ENCODE data around the gene RNU6-7. TPM values are rescaled to one million over a fixed set of nuclear protein-coding genes. Genes with fewer than 3 reads are reported as not detected.

Gene RNU6-7
- total RNA-seq, 4 donors from 2014 or later, result not detected

- no peak for DNase-seq (ENCODE audit: low spot score in 2 of 2)
- intact Hi-C loops (cut with DNase I; ENCODE audit: low total_unique reads), result no loop called here
Observed at GRCh38 chr14:32232481-32232880, 30.6 kb downstream of the RNU6-7 start.

GRCh38 chr14:32233260-32233659, 31.4 kb downstream of the RNU6-7 start:
- intact Hi-C loops (cut with DNase I; ENCODE audit: low total_unique reads), result no loop called here
- 68 to 69% methylated on average over 1 of the region's 1 CpG for WGBS, 2 donors
- H3K4me3 ChIP-seq (ENCODE audit: low read depth, poor library complexity, severe bottlenecking), result no peak overlapping the region
- DNase-seq (ENCODE audit: low spot score in 2 of 2), result no peak
- TF ChIP-seq POLR2A (IDR thresholded peaks at IDR 0.05), result no peak
- no peak for TF ChIP-seq CTCF (IDR thresholded peaks at IDR 0.05)

More at GRCh38 chr14:32232481-32232880, 30.6 kb downstream of the RNU6-7 start:
- no peak for TF ChIP-seq CTCF (IDR thresholded peaks at IDR 0.05)
- no peak for TF ChIP-seq POLR2A (IDR thresholded peaks at IDR 0.05)
- H3K4me3 ChIP-seq (ENCODE audit: low read depth, poor library complexity, severe bottlenecking), result no peak overlapping the region
- 56 to 64% methylated on average over 1 of the region's 1 CpG for WGBS, 2 donors

GRCh38 chr14:32244404-32244803, 42.6 kb downstream of the RNU6-7 start:
- DNase-seq (ENCODE audit: low spot score in 2 of 2), result no peak
- intact Hi-C loops (cut with DNase I; ENCODE audit: low total_unique reads), result no loop called here
- TF ChIP-seq CTCF (IDR thresholded peaks at IDR 0.05) (no peak), POLR2A (IDR thresholded peaks at IDR 0.05) (no peak)
- H3K4me3 ChIP-seq (ENCODE audit: low read depth, poor library complexity, severe bottlenecking), result no peak overlapping the region

- H3K4me3 ChIP-seq (ENCODE audit: low read depth, poor library complexity, severe bottlenecking), result no peak overlapping the region
- TF ChIP-seq CTCF (IDR thresholded peaks at IDR 0.05) (no peak), POLR2A (IDR thresholded peaks at IDR 0.05) (no peak)
- 94 to 95% methylated on average over 5 of the region's 5 CpGs for WGBS, 2 donors
- no peak for DNase-seq (ENCODE audit: low spot score in 2 of 2)
- intact Hi-C loops (cut with DNase I; ENCODE audit: low total_unique reads), result no loop called here
Observed at GRCh38 chr14:32246751-32247150, 44.9 kb downstream of the RNU6-7 start.

- no peak overlapping the region for H3K4me3 ChIP-seq (ENCODE audit: low read depth, poor library complexity, severe bottlenecking)
- 67 to 89% methylated on average over 5 of the region's 5 CpGs for WGBS, 2 donors
- intact Hi-C loops (cut with DNase I; ENCODE audit: low total_unique reads), result no loop called here
- no peak for DNase-seq (ENCODE audit: low spot score in 2 of 2)
- TF ChIP-seq POLR2A (IDR thresholded peaks at IDR 0.05) (no peak), CTCF (IDR thresholded peaks at IDR 0.05) (no peak)
Observed at GRCh38 chr14:32249371-32249770, 47.5 kb downstream of the RNU6-7 start.

- 85 to 86% methylated on average over 4 of the region's 4 CpGs for WGBS, 2 donors
- no peak for DNase-seq (ENCODE audit: low spot score in 2 of 2)
- intact Hi-C loops (cut with DNase I; ENCODE audit: low total_unique reads), result loop anchor here (5.0 to 10.0 kb wide), 3 partner anchors 177 to 735 kb away; no protein-coding TSS in a partner anchor
- no peak overlapping the region for H3K4me3 ChIP-seq (ENCODE audit: low read depth, poor library complexity, severe bottlenecking)
- TF ChIP-seq POLR2A (IDR thresholded peaks at IDR 0.05) (no peak), CTCF (IDR thresholded peaks at IDR 0.05) (no peak)
Observed at GRCh38 chr14:32249780-32250179, 47.9 kb downstream of the RNU6-7 start.
